HEK293 (cell line): ENCODE results near the gene LGALS12.

ENCODE experiments used
- HOXA7 ChIP-seq: sonication (generic); formaldehyde crosslinking; IDR thresholded peaks from 2 replicates; pipeline ENCODE4 v1.8.1; 2022; ENCODE audit warnings: missing genetic modification reagents, borderline replicate concordance
- PATZ1 ChIP-seq: fragments of 450-650 bp; formaldehyde crosslinking; IDR thresholded peaks from 2 replicates; pipeline ENCODE4 v1.5.1; 2016; ENCODE audit warnings: missing biosample characterization, missing genetic modification characterization
- REST ChIP-seq: fragments of 450-650 bp; formaldehyde crosslinking; IDR thresholded peaks from 2 replicates; pipeline ENCODE4 v1.5.1; 2016; ENCODE audit warnings: missing biosample characterization, missing genetic modification characterization
- ZBTB17 ChIP-seq: fragments of 450-650 bp; formaldehyde crosslinking; IDR thresholded peaks from 2 replicates; pipeline ENCODE4 v1.5.1; 2016; ENCODE audit warnings: missing biosample characterization, missing genetic modification characterization
- ZFP3 ChIP-seq: fragments of 450-650 bp; formaldehyde crosslinking; IDR thresholded peaks from 2 replicates; pipeline ENCODE4 v1.5.1; 2016; ENCODE audit warnings: low read depth, missing biosample characterization, missing genetic modification characterization
- ZNF10 ChIP-seq: fragments of 450-650 bp; formaldehyde crosslinking; IDR thresholded peaks from 2 replicates; pipeline ENCODE4 v1.5.1; 2017; ENCODE audit warnings: missing biosample characterization, missing genetic modification characterization
- ZNF121 ChIP-seq: fragments of 450-650 bp; formaldehyde crosslinking; IDR thresholded peaks from 2 replicates; pipeline ENCODE4 v1.5.1; 2016; ENCODE audit warnings: missing biosample characterization, missing genetic modification characterization
- ZNF629 ChIP-seq: fragments of 450-650 bp; formaldehyde crosslinking; IDR thresholded peaks from 2 replicates; pipeline ENCODE4 v1.5.1; 2017; ENCODE audit warnings: missing biosample characterization, missing genetic modification characterization
- ZNF670 ChIP-seq: fragments of 450-650 bp; formaldehyde crosslinking; IDR thresholded peaks from 2 replicates; pipeline ENCODE4 v1.5.1; 2016; ENCODE audit warnings: missing biosample characterization, missing genetic modification characterization, low read depth
- ZNF768 ChIP-seq: fragments of 450-650 bp; formaldehyde crosslinking; IDR thresholded peaks from 2 replicates; pipeline ENCODE4 v1.5.1; 2018; ENCODE audit warnings: missing biosample characterization, mild to moderate bottlenecking, missing genetic modification characterization
- TF ChIP-seq, protein P1 (sequence below): fragments of 450-650 bp; formaldehyde crosslinking; IDR thresholded peaks from 2 replicates; pipeline ENCODE4 v1.5.1; 2016; ENCODE audit warnings: missing biosample characterization, missing genetic modification characterization

- TF ChIP-seq ZNF10 (tag by site-specific recombination) (no peak), ZNF121 (tag by site-specific recombination) (no peak), ZNF768 (tag by site-specific recombination) (no peak), HOXA7 (CRISPR knock-in tag) (no peak), PATZ1 (tag by site-specific recombination) (no peak), REST (tag by site-specific recombination) (no peak), ZNF670 (tag by site-specific recombination) (no peak), ZBTB17 (tag by site-specific recombination) (no peak), ZFP3 (no peak), ZNF629 (tag by site-specific recombination) (no peak)
- TF ChIP-seq, protein P1, sequence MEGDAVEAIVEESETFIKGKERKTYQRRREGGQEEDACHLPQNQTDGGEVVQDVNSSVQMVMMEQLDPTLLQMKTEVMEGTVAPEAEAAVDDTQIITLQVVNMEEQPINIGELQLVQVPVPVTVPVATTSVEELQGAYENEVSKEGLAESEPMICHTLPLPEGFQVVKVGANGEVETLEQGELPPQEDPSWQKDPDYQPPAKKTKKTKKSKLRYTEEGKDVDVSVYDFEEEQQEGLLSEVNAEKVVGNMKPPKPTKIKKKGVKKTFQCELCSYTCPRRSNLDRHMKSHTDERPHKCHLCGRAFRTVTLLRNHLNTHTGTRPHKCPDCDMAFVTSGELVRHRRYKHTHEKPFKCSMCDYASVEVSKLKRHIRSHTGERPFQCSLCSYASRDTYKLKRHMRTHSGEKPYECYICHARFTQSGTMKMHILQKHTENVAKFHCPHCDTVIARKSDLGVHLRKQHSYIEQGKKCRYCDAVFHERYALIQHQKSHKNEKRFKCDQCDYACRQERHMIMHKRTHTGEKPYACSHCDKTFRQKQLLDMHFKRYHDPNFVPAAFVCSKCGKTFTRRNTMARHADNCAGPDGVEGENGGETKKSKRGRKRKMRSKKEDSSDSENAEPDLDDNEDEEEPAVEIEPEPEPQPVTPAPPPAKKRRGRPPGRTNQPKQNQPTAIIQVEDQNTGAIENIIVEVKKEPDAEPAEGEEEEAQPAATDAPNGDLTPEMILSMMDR (tag by site-specific recombination), result no peak
These were observed 6.9 kb downstream of the LGALS12 start for GRCh38 chr11:63512816-63513215.
